Measurements from ENCODE around the gene ACIN1. TPM values are rescaled to one million over a fixed set of nuclear protein-coding genes. Genes with fewer than 3 reads are reported as not detected.

The ACIN1 gene
- total and polyA plus RNA-seq, 2 of the 8 experiments (the other 6 are each of a cell fraction or from before 2014, with no cell fraction given): 132 to 233 TPM

GRCh38 chr14:23066368-23066767, 28.6 kb downstream of the ACIN1 start:
- H2AFZ ChIP-seq (ENCODE audit: low read length): no peak overlapping the region
- no peak overlapping the region for H2BK12ac ChIP-seq (ENCODE audit: low read depth, low read length)
- H4K91ac ChIP-seq (replicated peaks; ENCODE audit: insufficient read length, low read length): no peak overlapping the region
- H3K4me2 ChIP-seq (ENCODE audit: insufficient read depth in 1 of 2, low read depth in 2 of 2, low read length in 2 of 2): no peak overlapping the region
- no peak overlapping the region for H4K8ac ChIP-seq (ENCODE audit: extremely low read depth, insufficient read depth, low read length)
- H3K23me2 ChIP-seq (ENCODE audit: low read depth, low read length): peaks cover 10% of the 10 kb centered on the region
- POLR2A ChIA-PET (ENCODE audit: partially characterized antibody): interaction anchor here (1.0 to 3.3 kb wide), 4 partner anchors 9 to 146 kb away, joined by 3 to 7 read pairs (median 6); partner anchors contain the start of gene CDH24
- no peak overlapping the region for H3K56ac ChIP-seq (replicated peaks; ENCODE audit: insufficient read length, low read depth, low read length)
- no peak overlapping the region for H2AK5ac ChIP-seq (ENCODE audit: low read depth, low read length)
- peaks cover 23 to 49% of the 10 kb centered on the region in 2 experiments for H3K79me2 ChIP-seq (ENCODE audit: control insufficient read depth in 1 of 2, insufficient read depth in 2 of 2, low read length in 2 of 2)
- peaks cover 2 to 18% (median 7%) of the 10 kb centered on the region in 4 experiments; a peak in 6 of 7 replicates for H3K4me1 ChIP-seq (replicated peaks in 1 of 4; ENCODE audit: control insufficient read depth in 3 of 4, insufficient read depth in 4 of 4, low read length in 3 of 4)
- H3K9me3 ChIP-seq (ENCODE audit: insufficient read depth in 2 of 2, low read depth in 1 of 2, low read length in 1 of 2): no peaks in the 10 kb centered on the region
- no peak for DNase-seq (ENCODE audit: low read depth in 1 of 2, low spot score in 2 of 2)
- no peaks in the 10 kb centered on the region for H3K27me3 ChIP-seq (replicated peaks in 1 of 4; ENCODE audit: control insufficient read depth in 3 of 4, extremely low read depth in 1 of 4, insufficient read depth in 3 of 4, low read length in 3 of 4)
- H4K5ac ChIP-seq (ENCODE audit: insufficient read length, low read depth, low read length): no peak overlapping the region
- no peak overlapping the region for H3K4me3 ChIP-seq (ENCODE audit: extremely low read depth in 1 of 4, insufficient read depth in 2 of 4, low read depth in 3 of 4, low read length in 4 of 4)
- no peak overlapping the region for H3K4ac ChIP-seq (replicated peaks; ENCODE audit: insufficient read length, low read depth, low read length)
- H3K79me1 ChIP-seq (ENCODE audit: low read depth, low read length): peaks cover 7% of the 10 kb centered on the region
- 95% methylated on average over 3 of the region's 3 CpGs; no CpG with 5 or more reads in 1 of the 2 experiments for WGBS, 2 experiments (ENCODE audit: extremely low coverage in 1 of 2, insufficient coverage in 1 of 2, insufficient read length in 1 of 2, insufficient replicate concordance in 2 of 2, low coverage in 1 of 2, low lambda C conversion rate in 2 of 2, missing lambda C conversion rate in 1 of 2)
- H3K14ac ChIP-seq (ENCODE audit: insufficient read length): no peak overlapping the region
- FAIRE-seq: no peak
- no peak overlapping the region for H2BK20ac ChIP-seq (ENCODE audit: low read length)
- no peak overlapping the region for H3K9ac ChIP-seq (replicated peaks in 1 of 4; ENCODE audit: extremely low read depth in 1 of 4, low read depth in 3 of 4, low read length in 3 of 4)
- no peak overlapping the region for H2BK5ac ChIP-seq (ENCODE audit: low read depth, low read length)
- no peak overlapping the region for H2BK120ac ChIP-seq (replicated peaks; ENCODE audit: low read depth, low read length)
- peak overlapping the region; percentile 45; the same call in 1 of the 2 replicates for H3K27ac ChIP-seq (ENCODE audit: low read depth, low read length)
- H4K20me1 ChIP-seq (replicated peaks in 1 of 2; ENCODE audit: control insufficient read depth in 1 of 2, insufficient read depth in 2 of 2, low read length in 2 of 2): peaks cover 21 to 24% of the 10 kb centered on the region in 2 experiments
- CTCF ChIA-PET (ENCODE audit: partially characterized antibody): interaction anchor here (0.7 to 2.9 kb wide), 5 partner anchors 11 to 117 kb away, joined by 3 to 18 read pairs (median 4); no protein-coding TSS in a partner anchor
- H3K36me3 ChIP-seq (ENCODE audit: control insufficient read depth in 2 of 4, insufficient read depth in 4 of 4, low read length in 3 of 4): peaks cover 55 to 75% (median 65%) of the 10 kb centered on the region in 4 experiments
- no peak overlapping the region for H3K23ac ChIP-seq (ENCODE audit: insufficient read length)
- no peak overlapping the region for H2BK15ac ChIP-seq (ENCODE audit: low read length)
- H3K18ac ChIP-seq (ENCODE audit: extremely low read depth, low read length): no peak overlapping the region
- peak in 1 of 2 experiments; percentile 47; a peak in 1 of 3 replicates for TF ChIP-seq POLR2A (IDR thresholded peaks at IDR 0.05; ENCODE audit: control extremely low read depth in 1 of 2, low read depth in 2 of 2, low read length in 2 of 2)
